Psoas muscle (tissue), 8 donors: ENCODE measurements around the gene CCNT2. TPM values are rescaled to one million over a fixed set of nuclear protein-coding genes. Genes with fewer than 3 reads are reported as not detected.
"Not testable (repeated sequence)": the region's sequence is repeated elsewhere in the genome, so short reads cannot be mapped to it uniquely, and the experiment has no call there.

Experiments
- ATAC-seq, 4 donors: fragments of 200-7000 bp; cut with Tn5 transposase; one replicate each; pipeline ENCODE4 v1.9.1; 2020; ENCODE audit warnings: moderate library complexity in 3 of 4, mild to moderate bottlenecking in 2 of 4
- DNase-seq, 2 donors: peaks; one replicate each; pipeline ENCODE4 v3.0.0-alpha.2; 2020
- H3K27ac ChIP-seq: fragments of 200-600 bp; one replicate; pipeline ENCODE4 v1.8.0; 2022
- H3K27me3 ChIP-seq, 3 donors: fragments of 200-600 bp in 1 of 3; one replicate each; pipeline versions ENCODE4 v1.6.1 to v1.8.0; 2013 to 2022; ENCODE audit warnings: low read length in 2 of 3, mild to moderate bottlenecking in 2 of 3, moderate library complexity in 1 of 3; ENCODE audit not compliant: insufficient read depth in 3 of 3
- H3K36me3 ChIP-seq, 2 donors: fragments of 200-600 bp in 1 of 2; one replicate each; pipeline versions ENCODE4 v1.6.1 to v1.8.0; 2013 to 2022; ENCODE audit warnings: low read depth in 1 of 2, mild to moderate bottlenecking in 1 of 2, moderate library complexity in 1 of 2; ENCODE audit not compliant: insufficient read depth in 1 of 2
- H3K4me1 ChIP-seq: fragments of 200-600 bp; one replicate; pipeline ENCODE4 v1.8.0; 2022
- H3K4me3 ChIP-seq: fragments of 200-600 bp; one replicate; pipeline ENCODE4 v1.8.0; 2022; ENCODE audit warnings: mild to moderate bottlenecking
- H3K9me3 ChIP-seq: fragments of 200-600 bp; one replicate; pipeline ENCODE4 v1.8.0; 2022
- WGBS, 3 donors: extraction: QIAGEN DNeasy Blood & Tissue Kit; methylation state at CpG; one replicate each; pipeline versions ENCODE4 v1.1.6 to v1.1.7; 2013; 5-methylcytosine and 5-hydroxymethylcytosine counted together
- intact Hi-C, 2 donors: fragments of 100-400 bp; cut with DNase I; formaldehyde crosslinking; loops; one replicate each; pipeline versions ENCODE4 v1.11.0 to v1.14.2; 2022
- polyA plus RNA-seq, 3 donors: library from polyadenylated mRNA; stranded (reverse); fragments of 200-250 nt; gene quantifications; one replicate each; pipeline ENCODE4 v1.2.3, GENCODE V29; 2013
- total RNA-seq, 4 donors: library from RNA; stranded (reverse); fragmentation: NEBNext Ultra II Directional in 2 of 4; extraction: Animal tissue kit (Norgen Biotek cat#: 25700) in 2 of 4; gene quantifications; one replicate each; pipeline versions ENCODE4 v1.2.1 to v1.2.4, GENCODE V29; 2021 to 2023
- TF ChIP-seq, protein P1 (sequence below): fragments of 200-600 bp; IDR thresholded peaks from one replicate; pipeline ENCODE4 v1.8.0; 2022; ENCODE audit warnings: antibody characterized with exemption
- donor health status: healthy with polysubstance abuse.
- donor health status: DM: no; HTN: no; CAD: no; lungs with moderate emphysema.
- donor health status: Bipolar disorder and iron deficiency.
- donor health status: healthy.
- donor health status: DM: yes; HTN: yes; CAD: no.
- donor health status: DM: no; HTN: no; CAD: no.
- donor health status: DM: no; HTN: no; CAD: no.
- donor health status: DM: yes; HTN: yes; CAD: no.

Gene CCNT2
- total and polyA plus RNA-seq, 7 donors: 6.6 to 19.2 (median 13.7) TPM

DNA sequence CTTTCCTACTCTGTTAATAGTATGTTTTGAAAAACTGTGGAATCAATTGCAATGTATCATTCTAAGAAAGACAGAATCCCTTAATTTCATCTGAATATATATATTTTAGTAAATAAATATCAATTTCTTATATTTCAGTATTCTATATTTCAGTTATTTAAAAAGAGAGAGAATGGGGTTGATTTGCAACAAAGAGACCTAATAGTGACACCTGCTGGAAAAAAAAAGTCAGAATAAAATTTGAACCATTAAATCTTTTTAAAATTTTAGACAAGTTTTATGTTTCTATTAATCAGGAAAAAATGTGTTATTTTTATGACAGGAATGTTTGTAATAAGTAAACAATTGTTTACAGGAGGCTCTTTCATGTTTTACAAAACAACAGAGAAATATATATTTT lies 20.7 kb upstream of the CCNT2 start:
- intact Hi-C loops: loop anchor here in 1 of 2 donors (10.0 kb wide), 1 partner anchor 443 kb away; no protein-coding TSS in a partner anchor
- TF ChIP-seq, protein P1, sequence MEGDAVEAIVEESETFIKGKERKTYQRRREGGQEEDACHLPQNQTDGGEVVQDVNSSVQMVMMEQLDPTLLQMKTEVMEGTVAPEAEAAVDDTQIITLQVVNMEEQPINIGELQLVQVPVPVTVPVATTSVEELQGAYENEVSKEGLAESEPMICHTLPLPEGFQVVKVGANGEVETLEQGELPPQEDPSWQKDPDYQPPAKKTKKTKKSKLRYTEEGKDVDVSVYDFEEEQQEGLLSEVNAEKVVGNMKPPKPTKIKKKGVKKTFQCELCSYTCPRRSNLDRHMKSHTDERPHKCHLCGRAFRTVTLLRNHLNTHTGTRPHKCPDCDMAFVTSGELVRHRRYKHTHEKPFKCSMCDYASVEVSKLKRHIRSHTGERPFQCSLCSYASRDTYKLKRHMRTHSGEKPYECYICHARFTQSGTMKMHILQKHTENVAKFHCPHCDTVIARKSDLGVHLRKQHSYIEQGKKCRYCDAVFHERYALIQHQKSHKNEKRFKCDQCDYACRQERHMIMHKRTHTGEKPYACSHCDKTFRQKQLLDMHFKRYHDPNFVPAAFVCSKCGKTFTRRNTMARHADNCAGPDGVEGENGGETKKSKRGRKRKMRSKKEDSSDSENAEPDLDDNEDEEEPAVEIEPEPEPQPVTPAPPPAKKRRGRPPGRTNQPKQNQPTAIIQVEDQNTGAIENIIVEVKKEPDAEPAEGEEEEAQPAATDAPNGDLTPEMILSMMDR: peak; percentile 32

DNA sequence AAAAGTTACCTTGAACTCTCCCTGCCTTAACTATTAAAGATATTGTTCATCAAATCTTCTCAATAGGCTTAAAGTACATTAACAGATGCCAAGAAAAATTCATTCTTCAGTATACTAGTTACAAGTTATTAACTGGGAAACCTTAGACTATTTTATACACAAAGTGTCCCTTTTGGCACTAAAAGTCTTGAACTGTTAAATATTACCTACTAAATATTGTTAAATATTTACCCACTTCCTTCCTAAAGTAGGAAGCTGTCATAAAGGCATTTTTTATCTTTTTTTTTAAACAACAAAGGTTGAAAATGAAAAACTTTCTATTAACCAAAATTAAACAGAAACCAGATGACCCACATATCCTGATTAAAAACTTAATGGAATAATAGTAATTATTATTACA lies 19.4 kb upstream of the CCNT2 start:
- intact Hi-C loops: loop anchor here in 1 of 2 donors (10.0 kb wide), 1 partner anchor 444 kb away; no protein-coding TSS in a partner anchor

More for the DNA sequence above, 20.7 kb upstream of the CCNT2 start:
- Histone ChIP-seq H3K27ac (no peak overlapping the region), H3K27me3 (no peaks in the 10 kb centered on the region), H3K4me3 (no peak overlapping the region), H3K36me3 (no peaks in the 10 kb centered on the region), H3K4me1 (no peaks in the 10 kb centered on the region), H3K9me3 (no peaks in the 10 kb centered on the region)
- DNase-seq (no peak), ATAC-seq (no peak)

DNA sequence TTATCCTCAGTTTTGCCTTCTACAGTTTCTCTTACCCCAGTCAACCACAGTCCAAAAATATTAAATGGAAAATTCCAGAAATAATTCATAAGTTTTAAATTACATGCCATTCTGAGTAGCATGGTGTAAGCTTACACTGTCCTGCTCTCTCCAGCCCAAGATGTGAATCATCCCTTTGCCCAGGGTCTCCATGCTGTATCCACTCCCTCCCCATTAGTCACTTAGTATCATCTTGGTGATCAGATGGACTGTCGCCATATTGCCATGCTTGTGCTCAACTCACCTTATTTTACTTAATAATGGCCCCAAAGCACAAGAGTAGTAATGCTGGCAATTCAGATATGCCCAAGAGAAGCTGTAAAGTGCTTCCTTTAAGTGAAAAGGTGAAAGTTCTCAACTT lies 18.5 kb upstream of the CCNT2 start:
- WGBS, 3 donors: 94 to 100% (median 97%) methylated on average over 1 of the region's 1 CpG
- TF ChIP-seq, protein P1: no peak
- Histone ChIP-seq H3K4me3 (no peak overlapping the region), H3K36me3 (no peaks in the 10 kb centered on the region), H3K9me3 (no peaks in the 10 kb centered on the region), H3K4me1 (no peaks in the 10 kb centered on the region), H3K27ac (no peak overlapping the region), H3K27me3 (no peaks in the 10 kb centered on the region)
- no peak for ATAC-seq
- intact Hi-C loops: loop anchor here in 1 of 2 donors (5.0 kb wide), 1 partner anchor 448 kb away; no protein-coding TSS in a partner anchor
- DNase-seq: no peak

More for the DNA sequence above, 19.4 kb upstream of the CCNT2 start:
- Histone ChIP-seq H3K9me3 (no peaks in the 10 kb centered on the region), H3K27ac (no peak overlapping the region), H3K27me3 (no peaks in the 10 kb centered on the region), H3K4me3 (no peak overlapping the region), H3K4me1 (no peaks in the 10 kb centered on the region), H3K36me3 (no peaks in the 10 kb centered on the region)
- DNase-seq (no peak), ATAC-seq (no peak)
- TF ChIP-seq, protein P1: no peak

DNA sequence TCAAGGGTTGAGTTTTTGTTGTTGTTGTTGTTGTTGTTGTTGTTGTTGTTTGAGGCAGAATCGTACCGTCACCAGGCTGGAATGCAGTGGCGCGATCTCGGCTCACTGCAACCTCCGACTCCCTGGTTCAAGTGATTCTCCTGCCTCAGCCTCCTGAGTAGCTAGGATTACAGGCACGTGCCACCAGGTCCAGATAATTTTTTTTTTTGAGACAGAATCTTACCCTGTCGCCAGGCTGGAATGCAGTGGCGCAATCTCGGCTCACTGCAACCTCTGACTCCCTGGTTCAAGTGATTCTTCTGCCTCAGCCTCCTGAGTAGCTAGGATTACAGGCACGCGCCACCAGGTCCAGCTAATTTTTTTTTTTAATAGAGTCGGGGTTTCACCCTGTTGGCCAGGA lies 14.9 kb upstream of the CCNT2 start:
- H3K27me3 ChIP-seq, DNase-seq, H3K36me3 ChIP-seq, H3K9me3 ChIP-seq, H3K27ac ChIP-seq, H3K4me1 ChIP-seq, ATAC-seq, H3K4me3 ChIP-seq: not testable (repeated sequence)
- 90 to 91% (median 90%) methylated on average over 8 to 13 of the region's 13 CpGs for WGBS, 3 donors
- intact Hi-C loops: loop anchor here in 1 of 2 donors (5.0 kb wide), 1 partner anchor 451 kb away; no protein-coding TSS in a partner anchor

DNA sequence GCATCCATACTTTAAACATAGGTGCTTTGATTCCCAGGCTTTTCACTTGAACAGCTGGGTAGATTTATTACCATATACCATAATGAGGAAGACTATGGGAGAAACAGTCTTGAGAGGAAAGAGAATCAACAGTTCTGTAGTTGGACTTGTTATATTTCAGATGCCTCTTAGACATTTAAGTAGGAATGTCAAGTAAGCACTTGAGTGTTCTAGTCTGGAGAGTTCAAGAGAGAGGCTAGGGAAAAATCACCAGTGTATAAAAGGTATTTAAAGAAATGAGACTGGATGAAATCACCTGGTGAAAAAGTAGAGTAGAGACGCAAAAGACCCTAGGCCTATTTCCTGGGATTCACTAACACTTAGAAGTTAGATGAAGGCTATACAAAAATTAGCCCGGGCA lies 13.5 kb upstream of the CCNT2 start:
- Histone ChIP-seq H3K4me3 (no peak overlapping the region), H3K27me3 (no peaks in the 10 kb centered on the region), H3K36me3 (no peaks in the 10 kb centered on the region), H3K9me3 (peaks cover 6% of the 10 kb centered on the region), H3K27ac (no peak overlapping the region), H3K4me1 (no peaks in the 10 kb centered on the region)
- TF ChIP-seq, protein P1: no peak
- intact Hi-C loops: no loop called here
- DNase-seq (no peak), ATAC-seq (no peak)
- WGBS, 3 donors: 98% methylated on average over 2 of the region's 2 CpGs
